ENCODE data around the gene CHST1. TPM values are rescaled to one million over a fixed set of nuclear protein-coding genes. Genes with fewer than 3 reads are reported as not detected.

Gene CHST1
- total and polyA plus RNA-seq, 5 experiments from 2014 or later: not detected

DNA sequence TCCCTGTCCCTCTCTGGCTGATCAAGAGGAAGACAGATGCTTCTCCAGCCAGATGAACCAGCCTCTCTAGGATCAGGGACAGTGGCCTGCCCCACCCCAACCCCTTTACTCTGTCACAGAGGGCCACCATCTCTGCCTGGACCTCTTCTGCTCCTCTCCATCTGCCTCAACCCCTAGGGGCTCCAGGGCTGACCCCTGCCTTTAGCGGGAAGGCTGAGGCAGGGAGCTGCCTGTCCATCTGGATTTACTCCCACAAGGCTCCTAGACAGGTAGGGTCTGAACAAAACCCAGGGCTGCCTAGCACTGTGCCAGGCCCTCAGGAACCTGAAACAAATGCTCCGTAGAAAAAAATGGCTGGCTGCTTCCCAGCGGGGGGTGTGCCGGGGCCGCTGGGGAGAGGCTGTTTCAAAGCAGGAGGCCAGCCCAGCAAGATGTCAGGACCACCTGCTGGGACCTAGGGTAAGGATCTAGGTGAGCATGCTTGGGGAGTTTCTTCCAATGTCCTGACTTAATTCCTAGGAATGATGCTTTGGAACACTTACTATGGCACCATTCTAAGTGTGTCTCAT, 3.2 kb downstream of the CHST1 start:
- DNase-seq: peak in 1 of 10 donors; percentile 23
- POLR2A ChIA-PET: no interaction called here

DNA sequence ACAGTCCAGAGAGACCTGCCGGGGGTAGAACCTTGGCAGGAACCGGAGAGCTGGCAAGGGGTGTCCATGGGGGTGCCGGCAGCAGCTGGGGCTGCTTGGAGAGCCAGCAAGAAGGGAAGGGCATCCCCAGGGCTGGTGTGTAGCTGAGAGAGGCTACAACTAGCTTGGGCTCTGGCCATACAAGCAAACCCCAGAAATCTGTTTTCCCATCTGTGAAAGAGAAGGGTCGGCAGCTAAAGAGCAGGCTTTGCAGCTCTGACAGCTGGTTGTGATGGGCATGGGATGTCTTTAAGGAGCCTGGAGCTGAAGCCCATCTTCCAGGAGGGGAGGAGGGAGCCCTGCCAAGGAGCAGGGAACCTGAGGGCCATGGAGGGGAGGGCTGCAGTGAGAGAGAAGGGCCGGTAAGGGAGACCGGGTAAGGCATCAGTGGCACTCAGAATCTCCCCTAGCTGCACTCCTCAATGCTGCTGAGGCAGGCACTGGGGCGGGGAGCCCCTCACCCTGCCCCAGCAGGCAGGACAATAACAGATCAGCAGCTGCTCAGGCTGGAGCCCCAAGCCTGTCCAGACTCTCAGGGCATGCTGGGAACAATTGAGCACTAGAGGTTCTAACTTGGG, 3.9 kb downstream of the CHST1 start:
- POLR2A ChIA-PET: no interaction called here
- Mint-ChIP-seq H3K9me3 (no peaks in the 10 kb centered on the region), H3K36me3 (no peaks in the 10 kb centered on the region), H3K4me1 (peaks cover 0 to 8% (median 5%) of the 10 kb centered on the region in 4 donors), H3K27me3 (peaks cover 25 to 78% (median 58%) of the 10 kb centered on the region in 5 donors), H3K27ac (no peak overlapping the region), H3K4me3 (no peak overlapping the region)
- ATAC-seq (no peak), DNase-seq (peak in 1 of 10 donors; percentile 32)

More for the DNA sequence above, 3.2 kb downstream of the CHST1 start:
- Mint-ChIP-seq H3K4me1 (peaks cover 0 to 8% (median 5%) of the 10 kb centered on the region in 4 donors), H3K9me3 (no peaks in the 10 kb centered on the region), H3K4me3 (no peak overlapping the region), H3K36me3 (no peaks in the 10 kb centered on the region), H3K27ac (no peak overlapping the region), H3K27me3 (peaks cover 24 to 78% (median 55%) of the 10 kb centered on the region in 5 donors)
- ATAC-seq: no peak

DNA sequence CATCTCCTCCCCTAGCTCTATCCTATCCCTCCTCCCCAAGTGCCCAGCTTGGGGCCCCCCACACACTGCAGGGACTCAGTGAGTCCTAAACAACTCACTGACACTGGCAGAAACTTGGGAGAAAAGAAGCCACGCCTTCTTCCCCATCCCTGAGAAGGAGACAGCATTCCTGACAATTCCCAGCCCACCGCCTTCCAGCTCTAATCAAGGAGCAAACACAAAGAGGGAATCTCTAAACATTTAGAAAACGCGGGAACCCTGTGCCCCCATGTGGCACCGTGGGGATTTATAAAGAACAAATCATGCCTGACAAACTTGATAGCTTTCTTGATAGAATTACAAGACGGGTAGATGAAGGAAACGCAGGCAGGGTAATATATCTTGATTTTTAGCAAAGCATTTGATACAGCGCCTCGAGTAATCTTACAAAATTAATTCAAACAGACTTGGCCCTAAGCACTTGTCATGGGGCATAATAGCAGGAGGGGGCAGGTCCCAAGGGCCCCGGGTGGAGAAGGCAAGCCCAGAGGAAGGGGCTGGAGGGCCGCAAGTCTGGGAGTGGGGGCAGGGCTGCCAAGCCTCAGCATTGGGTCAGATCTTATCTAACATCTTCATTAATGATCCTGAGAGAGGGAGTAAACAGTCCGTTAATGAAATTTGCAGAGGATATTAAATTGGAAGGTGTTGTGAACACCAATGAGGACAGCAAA, 4.5 kb downstream of the CHST1 start:
- Mint-ChIP-seq H3K9me3 (no peaks in the 10 kb centered on the region), H3K4me3 (no peak overlapping the region), H3K27me3 (peaks cover 28 to 76% (median 57%) of the 10 kb centered on the region in 5 donors), H3K36me3 (no peaks in the 10 kb centered on the region), H3K27ac (no peak overlapping the region), H3K4me1 (peaks cover 0 to 7% (median 4%) of the 10 kb centered on the region in 4 donors)
- no peak for ATAC-seq
- no peak for DNase-seq
- POLR2A ChIA-PET: no interaction called here

DNA sequence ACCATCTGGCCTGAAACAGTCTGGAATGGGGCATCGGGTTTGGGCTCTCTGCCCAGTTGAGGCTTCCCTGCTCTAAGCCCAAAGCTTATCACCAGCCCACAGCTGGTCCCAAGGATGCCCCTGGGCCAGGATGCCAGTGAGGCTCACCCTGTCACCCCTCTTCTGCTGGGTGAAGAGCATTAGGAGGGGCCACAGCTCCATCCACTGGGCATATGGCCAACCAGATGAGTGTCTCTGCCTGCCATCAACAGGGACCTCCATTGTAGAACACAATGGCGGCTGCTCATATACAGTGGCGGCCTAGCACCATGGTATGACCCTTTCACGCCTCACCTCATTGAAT, 5.6 kb downstream of the CHST1 start:
- H3K4me1 Mint-ChIP-seq: peaks cover 3 to 15% (median 9%) of the 10 kb centered on the region in 4 donors
- POLR2A ChIA-PET: no interaction called here
- H3K4me3 Mint-ChIP-seq: no peak overlapping the region
- DNase-seq (peak in 1 of 10 donors; percentile 27), ATAC-seq (no peak)
- no peaks in the 10 kb centered on the region for H3K9me3 Mint-ChIP-seq
- peaks cover 26 to 79% (median 62%) of the 10 kb centered on the region in 5 donors for H3K27me3 Mint-ChIP-seq
- H3K27ac Mint-ChIP-seq: no peak overlapping the region
- no peaks in the 10 kb centered on the region for H3K36me3 Mint-ChIP-seq

DNA sequence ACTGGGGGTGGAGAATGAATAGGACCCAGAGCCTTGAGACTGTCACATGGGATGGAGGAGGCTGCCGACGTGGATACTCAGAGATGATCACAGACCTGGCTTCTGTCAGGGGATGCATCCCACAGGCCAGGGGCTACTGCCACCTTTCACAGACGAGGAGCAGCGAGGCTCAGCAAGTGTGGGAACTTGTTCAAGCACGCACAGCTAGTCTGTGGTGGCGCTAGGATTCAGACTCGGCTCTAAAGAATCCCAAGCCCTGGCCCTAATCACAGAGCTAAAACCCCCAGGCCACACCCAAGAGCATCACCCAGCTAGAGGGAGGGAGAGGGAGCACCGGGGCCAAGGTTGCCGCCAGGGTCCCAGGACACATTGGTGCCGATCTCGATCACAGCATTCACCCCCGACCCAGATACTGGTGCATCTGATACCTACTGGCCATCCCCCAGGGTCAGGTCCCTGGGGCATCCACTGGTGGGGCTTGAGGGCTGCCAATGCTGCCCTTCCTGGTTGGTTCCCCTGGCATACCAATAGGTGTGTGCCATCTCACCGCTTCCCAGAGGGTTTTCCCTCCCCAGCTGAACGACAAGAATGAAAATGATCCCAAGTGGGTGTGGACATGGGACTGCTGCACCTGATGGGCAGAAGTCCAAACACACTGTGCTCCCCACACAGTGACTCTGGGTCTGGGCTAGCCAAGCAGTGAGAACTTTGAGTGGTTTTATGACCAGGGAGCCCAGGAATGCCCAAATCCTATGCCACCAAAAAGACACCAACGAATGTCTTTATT, 6.2 kb downstream of the CHST1 start:
- ATAC-seq (no peak), DNase-seq (peak in 1 of 10 donors; percentile 44)
- H3K36me3 Mint-ChIP-seq: no peaks in the 10 kb centered on the region
- POLR2A ChIA-PET: no interaction called here
- no peaks in the 10 kb centered on the region for H3K9me3 Mint-ChIP-seq
- H3K4me3 Mint-ChIP-seq: no peak overlapping the region
- peaks cover 26 to 79% (median 62%) of the 10 kb centered on the region in 5 donors for H3K27me3 Mint-ChIP-seq
- H3K4me1 Mint-ChIP-seq: peaks cover 3 to 15% (median 9%) of the 10 kb centered on the region in 4 donors
- H3K27ac Mint-ChIP-seq: peak overlapping the region in 1 of 10 donors; percentile 34

DNA sequence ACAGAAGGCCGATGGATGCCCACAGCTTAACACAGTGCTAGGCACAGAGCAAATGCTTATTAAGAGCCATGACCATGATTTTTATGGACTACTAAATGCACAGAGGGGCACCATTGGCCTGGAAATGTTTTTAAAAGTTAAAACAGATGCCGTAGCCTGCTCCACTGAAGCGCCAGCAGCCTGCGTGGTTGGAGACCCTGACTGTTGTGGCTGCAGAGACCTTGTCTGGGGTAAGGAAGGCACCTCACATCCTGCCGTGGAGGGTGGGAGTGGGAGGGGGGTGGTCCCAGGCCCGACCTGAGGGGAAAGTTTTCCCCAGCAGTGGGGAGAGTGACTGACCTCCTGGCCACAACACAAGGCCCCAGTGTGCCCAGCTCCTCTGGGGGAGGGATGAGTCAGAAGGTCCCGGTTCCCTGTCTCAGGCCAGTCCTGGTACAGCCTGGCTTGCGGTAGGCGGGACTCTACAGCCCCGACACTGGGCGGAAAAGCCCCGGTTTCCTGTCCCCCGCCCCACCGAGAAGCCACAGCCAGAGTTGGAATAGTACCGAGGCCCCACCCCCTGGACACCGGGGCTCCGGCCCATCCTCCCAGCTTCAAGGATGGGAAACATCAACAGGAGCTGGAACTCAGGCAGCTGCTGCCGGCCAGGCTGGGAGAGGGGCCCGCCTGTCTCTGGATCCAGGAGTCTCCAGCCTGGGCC, 7.0 kb downstream of the CHST1 start:
- ATAC-seq (no peak), DNase-seq (peak in 1 of 10 donors; percentile 45)
- Mint-ChIP-seq H3K4me3 (no peak overlapping the region), H3K4me1 (peaks cover 3 to 15% (median 7%) of the 10 kb centered on the region in 4 donors), H3K9me3 (no peaks in the 10 kb centered on the region), H3K36me3 (no peaks in the 10 kb centered on the region), H3K27ac (no peak overlapping the region), H3K27me3 (peaks cover 26 to 75% (median 62%) of the 10 kb centered on the region in 5 donors)
- POLR2A ChIA-PET: no interaction called here

DNA sequence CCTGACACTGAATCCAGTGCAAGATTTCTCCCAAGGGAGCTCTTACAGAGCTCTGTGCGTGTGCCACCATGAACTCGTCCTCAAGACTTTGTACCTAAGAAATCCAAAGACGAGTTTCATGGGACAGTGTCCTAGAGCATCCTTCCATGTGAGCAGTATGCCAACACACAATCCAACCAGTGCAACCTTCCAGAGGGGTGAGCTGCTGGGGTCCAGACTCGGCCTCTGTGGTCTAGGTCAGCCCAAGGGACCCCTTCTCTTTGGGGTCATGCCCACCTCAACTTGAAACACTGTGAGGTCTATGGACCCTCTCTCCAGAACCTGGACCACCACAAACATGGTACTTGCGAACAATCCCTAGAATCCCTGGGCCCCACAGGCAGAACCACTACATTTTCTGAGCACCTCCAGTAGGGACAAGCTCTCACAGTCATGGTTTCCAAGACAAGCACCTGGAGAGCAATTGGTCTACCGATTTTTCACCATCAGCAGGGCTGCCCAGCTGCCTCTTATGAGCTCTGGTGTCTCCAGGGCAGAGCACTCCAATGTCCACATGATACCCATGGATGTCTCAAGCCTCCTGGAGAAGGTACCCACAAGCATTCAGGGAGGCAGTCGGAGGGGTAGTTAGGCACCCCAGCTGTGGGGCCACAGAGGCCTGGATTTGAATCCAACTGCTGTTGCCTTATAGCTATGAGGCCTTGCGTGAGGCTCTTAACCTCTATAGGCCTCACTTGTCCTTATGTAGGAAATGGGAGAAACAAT, 7.7 kb downstream of the CHST1 start:
- H3K4me3 Mint-ChIP-seq: peak overlapping the region in 1 of 10 donors; percentile 10
- no peaks in the 10 kb centered on the region for H3K36me3 Mint-ChIP-seq
- DNase-seq: peak in 1 of 10 donors; percentile 32
- ATAC-seq: no peak
- no peaks in the 10 kb centered on the region for H3K9me3 Mint-ChIP-seq
- H3K27ac Mint-ChIP-seq: no peak overlapping the region
- peaks cover 22 to 68% (median 55%) of the 10 kb centered on the region in 5 donors for H3K27me3 Mint-ChIP-seq
- POLR2A ChIA-PET: no interaction called here
- peaks cover 3 to 9% (median 6%) of the 10 kb centered on the region in 4 donors for H3K4me1 Mint-ChIP-seq

DNA sequence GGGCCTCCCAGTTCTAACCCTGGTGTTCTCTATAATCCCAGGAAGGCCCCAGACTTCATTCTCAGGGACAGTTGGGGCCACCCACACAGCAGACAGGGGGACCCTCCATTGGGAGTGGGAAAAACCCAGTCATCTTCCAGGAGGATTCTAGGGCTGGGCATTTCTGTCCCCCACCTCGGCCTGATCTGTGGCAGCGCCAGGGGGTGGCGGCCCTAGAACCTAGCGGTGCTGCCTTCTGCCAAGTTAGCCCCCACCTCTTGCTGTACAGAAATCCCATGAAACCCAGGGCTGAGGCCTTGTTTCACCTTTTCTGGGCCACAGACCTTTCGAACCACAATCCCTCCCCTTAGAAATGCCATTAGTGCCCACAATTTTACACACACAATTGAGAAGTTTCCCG, 9.6 kb downstream of the CHST1 start:
- Mint-ChIP-seq H3K9me3 (no peaks in the 10 kb centered on the region), H3K27ac (no peak overlapping the region), H3K36me3 (no peaks in the 10 kb centered on the region), H3K4me1 (peaks cover 3 to 8% (median 6%) of the 10 kb centered on the region in 4 donors), H3K27me3 (peaks cover 12 to 58% (median 43%) of the 10 kb centered on the region in 5 donors), H3K4me3 (no peak overlapping the region)
- ATAC-seq: no peak
- peak in 1 of 10 donors; percentile 30 for DNase-seq
- POLR2A ChIA-PET: no interaction called here

DNA sequence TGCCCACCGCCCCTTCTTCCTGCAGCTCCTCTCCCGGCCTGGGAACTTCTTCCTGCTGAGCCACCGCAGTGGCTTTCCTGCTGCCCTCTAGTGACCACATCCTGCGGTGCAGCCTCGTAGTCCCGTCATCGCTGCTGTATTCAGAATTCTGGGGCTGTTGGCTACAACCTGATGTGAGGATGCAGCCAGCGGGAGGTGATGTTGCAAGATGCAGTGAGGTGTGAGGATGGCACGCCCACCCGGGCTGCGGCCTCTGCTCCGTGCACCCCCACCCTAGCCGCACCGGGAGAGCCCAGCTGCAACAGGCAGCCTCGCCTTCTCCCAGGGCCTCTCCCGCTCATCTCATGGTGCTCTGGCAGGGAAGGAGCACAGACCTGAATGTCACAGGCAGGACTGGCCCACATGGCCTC, 10.1 kb downstream of the CHST1 start:
- Mint-ChIP-seq H3K36me3 (no peaks in the 10 kb centered on the region), H3K27ac (peak overlapping the region in 1 of 10 donors; percentile 91), H3K9me3 (no peaks in the 10 kb centered on the region), H3K4me1 (peaks cover 3 to 11% (median 7%) of the 10 kb centered on the region in 4 donors), H3K4me3 (peak overlapping the region in 1 of 10 donors; percentile 6), H3K27me3 (peaks cover 11 to 58% (median 41%) of the 10 kb centered on the region in 5 donors)
- ATAC-seq (peak; percentile 42 to 61), DNase-seq (peak; percentile 8 to 66 (median 36))
- POLR2A ChIA-PET: no interaction called here

DNA sequence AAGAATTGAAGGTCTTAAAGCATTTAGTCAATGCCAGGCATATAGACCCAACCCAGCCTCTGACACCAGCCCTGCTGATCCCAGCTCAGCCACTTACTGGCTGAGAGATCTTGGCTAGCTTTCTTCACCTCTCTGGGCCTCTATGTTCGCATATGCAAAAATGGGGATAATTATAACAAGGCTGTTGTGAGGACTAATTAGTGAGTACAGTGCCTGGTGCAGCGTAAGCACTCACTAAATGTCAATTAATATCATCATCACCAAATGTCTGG, 10.5 kb downstream of the CHST1 start:
- no peak for DNase-seq
- peak overlapping the region in 1 of 10 donors; percentile 6 for H3K4me3 Mint-ChIP-seq
- H3K36me3 Mint-ChIP-seq: no peaks in the 10 kb centered on the region
- H3K27me3 Mint-ChIP-seq: peaks cover 9 to 58% (median 39%) of the 10 kb centered on the region in 5 donors
- ATAC-seq: no peak
- H3K27ac Mint-ChIP-seq: peak overlapping the region in 1 of 10 donors; percentile 91
- H3K4me1 Mint-ChIP-seq: peaks cover 3 to 14% (median 7%) of the 10 kb centered on the region in 4 donors
- POLR2A ChIA-PET: no interaction called here
- H3K9me3 Mint-ChIP-seq: no peaks in the 10 kb centered on the region

DNA sequence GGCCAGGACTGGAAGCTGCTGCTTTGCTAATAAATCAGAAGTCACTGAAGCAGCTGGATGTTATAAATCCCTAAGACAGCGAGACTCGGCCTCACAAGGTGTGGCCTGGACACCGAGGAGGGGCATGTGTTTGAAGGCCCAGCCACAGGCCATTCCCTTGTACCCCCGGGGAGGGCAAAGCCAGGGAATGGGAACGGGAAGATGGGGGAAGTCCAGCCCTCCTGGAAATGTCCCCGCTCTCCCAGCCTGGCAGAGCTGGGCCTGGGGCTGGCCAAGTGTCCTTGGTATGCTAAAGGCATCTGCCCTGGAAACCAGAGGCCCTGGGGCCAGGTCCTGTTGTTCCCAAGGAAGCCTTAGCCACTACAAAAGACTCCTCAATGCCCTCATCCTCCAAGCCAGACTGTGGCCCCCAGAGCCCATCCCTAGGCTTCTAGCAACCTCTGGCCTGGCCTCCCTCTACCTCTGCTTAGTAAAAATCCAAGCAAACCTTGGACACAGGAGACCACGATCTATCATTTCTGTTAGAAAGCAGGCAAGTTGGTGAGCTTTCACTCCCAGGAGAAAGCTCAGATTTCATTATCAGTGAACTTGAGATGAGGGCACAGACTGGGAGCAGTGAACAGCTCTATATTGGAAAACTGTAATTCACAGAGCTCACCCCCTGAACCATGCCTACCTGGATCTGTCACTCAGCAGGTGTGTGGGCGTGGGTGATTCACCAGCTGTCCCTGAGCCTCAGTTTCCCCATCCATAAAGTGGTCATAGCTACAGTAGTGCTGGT, 11.0 kb downstream of the CHST1 start:
- H3K27me3 Mint-ChIP-seq: peaks cover 9 to 53% (median 36%) of the 10 kb centered on the region in 5 donors
- peak in 1 of 10 donors; percentile 26 for DNase-seq
- no peak overlapping the region for H3K27ac Mint-ChIP-seq
- no peaks in the 10 kb centered on the region for H3K36me3 Mint-ChIP-seq
- H3K4me1 Mint-ChIP-seq: peaks cover 3 to 14% (median 7%) of the 10 kb centered on the region in 4 donors
- H3K4me3 Mint-ChIP-seq: no peak overlapping the region
- no peaks in the 10 kb centered on the region for H3K9me3 Mint-ChIP-seq
- no peak for ATAC-seq
- POLR2A ChIA-PET: no interaction called here
